Measurements from ENCODE around the gene RAP1B. TPM values are rescaled to one million over a fixed set of nuclear protein-coding genes. Genes with fewer than 3 reads are reported as not detected.
A peak's percentile ranks its signal among the peaks of the same experiment; 100 is the strongest.

RAP1B gene
- total and polyA plus RNA-seq, 9 of the 15 experiments (the other 6 are each of a cell fraction or from before 2014, with no cell fraction given), result 107 to 309 (median 170) TPM

- TF ChIP-seq CHAMP1 (IDR thresholded peaks at IDR 0.05), result no peak
- TF ChIP-seq TRIM25 (IDR thresholded peaks at IDR 0.05; ENCODE audit: borderline replicate concordance), result no peak
- peak in 1 of 2 experiments; percentile 43; a peak in 2 of 4 replicates for TF ChIP-seq MNT (conservative IDR thresholded peaks at IDR 0.05)
- TF ChIP-seq RNF219 (CRISPR knock-in tag; IDR thresholded peaks at IDR 0.05), result no peak
- peak; percentile 38 for TF ChIP-seq FIP1L1 (IDR thresholded peaks at IDR 0.05; ENCODE audit: low read depth, low read length, poor library complexity, severe bottlenecking)
- TF ChIP-seq JUND (IDR thresholded peaks at IDR 0.05; ENCODE audit: borderline replicate concordance, low read depth, low read length), result 0 out of 2 replicates have a peak, but pooled peaks have one; percentile 31
- TF ChIP-seq JUND (tag; IDR thresholded peaks at IDR 0.05; ENCODE audit: borderline replicate concordance, low read depth, low read length), result no peak
- TF ChIP-seq ZNF398 (CRISPR knock-in tag; IDR thresholded peaks at IDR 0.05), result no peak
- no peak for TF ChIP-seq TRIM28 (IDR thresholded peaks at IDR 0.05)
- no peak for TF ChIP-seq MCM2 (IDR thresholded peaks at IDR 0.05; ENCODE audit: low read depth)
- TF ChIP-seq USF2 (CRISPR knock-in tag; IDR thresholded peaks at IDR 0.05), result no peak
- TF ChIP-seq MBD2 (IDR thresholded peaks at IDR 0.05; ENCODE audit: borderline replicate concordance, low read depth), result peak; percentile 28; the same call in 1 of the 2 replicates
- TF ChIP-seq BMI1 (IDR thresholded peaks at IDR 0.05; ENCODE audit: low read length), result no peak
- TF ChIP-seq ZNF146 (CRISPR knock-in tag; IDR thresholded peaks at IDR 0.05; ENCODE audit: unreplicated experiment), result no peak
Measured at GRCh38 chr12:68610370-68611093, at the start of gene RAP1B (continued).

Measured in K562 (cell line).